H1 (cell line): Measurements from ENCODE around the gene RHOBTB1.

ENCODE experiments used
- ATF2 ChIP-seq: IDR thresholded peaks from 2 replicates; pipeline ENCODE4 v1.6.1; 2012; ENCODE audit warnings: low read length, inconsistent platforms
- CHD7 ChIP-seq: fragments of 300-600 bp; sonication (generic); IDR thresholded peaks from 2 replicates; pipeline ENCODE4 v1.7.1; 2012; ENCODE audit warnings: low read length, moderate library complexity, mild to moderate bottlenecking, inconsistent platforms; ENCODE audit not compliant: insufficient replicate concordance
- CREB1 ChIP-seq: IDR thresholded peaks from 2 replicates; pipeline ENCODE4 v1.6.1; 2012; ENCODE audit warnings: inconsistent platforms
- POLR2AphosphoS5 ChIP-seq: IDR thresholded peaks from 2 replicates; pipeline ENCODE4 v1.6.1; 2011; ENCODE audit warnings: low read depth, low read length

- TF ChIP-seq CREB1: no peak
- no peak for TF ChIP-seq CHD7
- TF ChIP-seq POLR2AphosphoS5: no peak
- TF ChIP-seq ATF2: no peak
Observed at GRCh38 chr10:60834401-60834800, 109.6 kb downstream of the RHOBTB1 start.
